HepG2 (cell line): ENCODE data around the gene SYNE1. TPM values are rescaled to one million over a fixed set of nuclear protein-coding genes. Genes with fewer than 3 reads are reported as not detected.
A peak's percentile ranks its signal among the peaks of the same experiment; 100 is the strongest.

Experiments
- CEBPB ChIP-seq: IDR thresholded peaks from 2 replicates; pipeline ENCODE4 v1.6.1; 2011; ENCODE audit warnings: low read depth, low read length, improper control_type of control experiment, borderline replicate concordance
- EHMT2 ChIP-seq: fragments of 200-600 bp; sonication (generic); IDR thresholded peaks from 2 replicates; pipeline ENCODE4 v1.7.0; 2017; ENCODE audit warnings: antibody characterized with exemption, low read depth, low read length, borderline replicate concordance
- FOXC1 ChIP-seq: sonication (generic); formaldehyde crosslinking; IDR thresholded peaks from 2 replicates; pipeline ENCODE4 v1.8.0; 2022; ENCODE audit warnings: mild to moderate bottlenecking, missing genetic modification reagents, borderline replicate concordance
- IRF2 ChIP-seq: IDR thresholded peaks from 2 replicates; pipeline ENCODE4 v1.6.1; 2018; ENCODE audit warnings: missing genetic modification reagents, missing compliant biosample characterization
- MIER2 ChIP-seq: IDR thresholded peaks from 2 replicates; pipeline ENCODE4 v1.6.1; 2016; ENCODE audit warnings: missing biosample characterization, missing genetic modification reagents
- MYNN ChIP-seq: sonication (generic); formaldehyde crosslinking; IDR thresholded peaks from 2 replicates; pipeline ENCODE4 v1.4.0; 2020; ENCODE audit warnings: mild to moderate bottlenecking, low read depth, missing genetic modification reagents
- NFE2 ChIP-seq: sonication (generic); formaldehyde crosslinking; IDR thresholded peaks from 2 replicates; pipeline ENCODE4 v1.4.0; 2020; ENCODE audit warnings: missing genetic modification reagents
- SALL1 ChIP-seq: sonication (generic); formaldehyde crosslinking; IDR thresholded peaks from 2 replicates; pipeline ENCODE4 v1.8.0; 2022; ENCODE audit warnings: mild to moderate bottlenecking, missing genetic modification reagents
- SCMH1 ChIP-seq: sonication (generic); formaldehyde crosslinking; IDR thresholded peaks from 2 replicates; pipeline ENCODE4 v1.9.0; 2021; ENCODE audit warnings: missing genetic modification reagents, mild to moderate bottlenecking, borderline replicate concordance
- TBX3 ChIP-seq: fragments of 450-650 bp; IDR thresholded peaks from 2 replicates; pipeline ENCODE4 v1.6.1; 2017; ENCODE audit warnings: antibody characterized with exemption, mild to moderate bottlenecking, inconsistent platforms, borderline replicate concordance
- TGIF2 ChIP-seq: IDR thresholded peaks from 2 replicates; pipeline ENCODE4 v1.6.1; 2016; ENCODE audit warnings: control low read depth, missing compliant biosample characterization
- YEATS2 ChIP-seq: sonication (generic); formaldehyde crosslinking; IDR thresholded peaks from 2 replicates; pipeline ENCODE4 v1.4.0; 2020; ENCODE audit warnings: missing genetic modification reagents, borderline replicate concordance
- ZBTB26 ChIP-seq: IDR thresholded peaks from 2 replicates; pipeline ENCODE4 v1.6.1; 2016; ENCODE audit warnings: missing compliant biosample characterization, missing genetic modification reagents, borderline replicate concordance
- ZNF12 ChIP-seq: sonication (generic); formaldehyde crosslinking; IDR thresholded peaks from 2 replicates; pipeline ENCODE4 v1.5.0; 2020; ENCODE audit warnings: missing genetic modification reagents
- ZNF3 ChIP-seq: IDR thresholded peaks from 2 replicates; pipeline ENCODE4 v1.7.0; 2017; ENCODE audit warnings: inconsistent platforms
- ZNF431 ChIP-seq: sonication (generic); formaldehyde crosslinking; IDR thresholded peaks from 2 replicates; pipeline ENCODE4 v1.9.0; 2022; ENCODE audit warnings: missing genetic modification reagents, low read depth, mild to moderate bottlenecking, borderline replicate concordance
- polyA plus RNA-seq, 8 experiments: library from polyadenylated mRNA; depleted of rRNA in 3 of 8; stranded (reverse) in 7 of 8; unstranded in 1 of 8; fragments of >200 nt; fragmentation: Illumina TruSeq in 4 of 8; extraction: Trizol in 4 of 8; gene quantifications; 2 replicates each; pipeline versions ENCODE4 v1.2.1 to v1.2.3, GENCODE V29; 2011 to 2016; ENCODE audit warnings: low read depth in 4 of 8, missing spikeins in 1 of 8, mixed read lengths in 1 of 8; ENCODE audit not compliant: insufficient read depth in 1 of 8
- total RNA-seq, 5 experiments: library from RNA; depleted of rRNA; stranded (reverse); fragments of >200 nt; fragmentation: Illumina TruSeq; extraction: Trizol; gene quantifications; 2 replicates each; pipeline ENCODE4 v1.2.3, GENCODE V29; 2016; ENCODE audit warnings: low read depth in 1 of 5
- TF ChIP-seq, protein P1 (sequence below): sonication (generic); formaldehyde crosslinking; IDR thresholded peaks from 2 replicates; pipeline ENCODE4 v1.5.0; 2020; ENCODE audit warnings: mild to moderate bottlenecking, missing genetic modification reagents, borderline replicate concordance
- TF ChIP-seq, protein P2 (sequence below), 2 experiments: sonication (generic) in 1 of 2; formaldehyde crosslinking in 1 of 2; IDR thresholded peaks; 2 replicates each; pipeline versions ENCODE4 v1.4.0 to v1.6.1; 2016 to 2020; ENCODE audit warnings: borderline replicate concordance in 1 of 2, low read depth in 1 of 2, mild to moderate bottlenecking in 1 of 2, missing genetic modification reagents in 1 of 2

SYNE1 gene
- total and polyA plus RNA-seq, 2 of the 13 experiments (the other 11 are each of a cell fraction or from before 2014, with no cell fraction given), result 5.5 to 15.9 TPM

DNA sequence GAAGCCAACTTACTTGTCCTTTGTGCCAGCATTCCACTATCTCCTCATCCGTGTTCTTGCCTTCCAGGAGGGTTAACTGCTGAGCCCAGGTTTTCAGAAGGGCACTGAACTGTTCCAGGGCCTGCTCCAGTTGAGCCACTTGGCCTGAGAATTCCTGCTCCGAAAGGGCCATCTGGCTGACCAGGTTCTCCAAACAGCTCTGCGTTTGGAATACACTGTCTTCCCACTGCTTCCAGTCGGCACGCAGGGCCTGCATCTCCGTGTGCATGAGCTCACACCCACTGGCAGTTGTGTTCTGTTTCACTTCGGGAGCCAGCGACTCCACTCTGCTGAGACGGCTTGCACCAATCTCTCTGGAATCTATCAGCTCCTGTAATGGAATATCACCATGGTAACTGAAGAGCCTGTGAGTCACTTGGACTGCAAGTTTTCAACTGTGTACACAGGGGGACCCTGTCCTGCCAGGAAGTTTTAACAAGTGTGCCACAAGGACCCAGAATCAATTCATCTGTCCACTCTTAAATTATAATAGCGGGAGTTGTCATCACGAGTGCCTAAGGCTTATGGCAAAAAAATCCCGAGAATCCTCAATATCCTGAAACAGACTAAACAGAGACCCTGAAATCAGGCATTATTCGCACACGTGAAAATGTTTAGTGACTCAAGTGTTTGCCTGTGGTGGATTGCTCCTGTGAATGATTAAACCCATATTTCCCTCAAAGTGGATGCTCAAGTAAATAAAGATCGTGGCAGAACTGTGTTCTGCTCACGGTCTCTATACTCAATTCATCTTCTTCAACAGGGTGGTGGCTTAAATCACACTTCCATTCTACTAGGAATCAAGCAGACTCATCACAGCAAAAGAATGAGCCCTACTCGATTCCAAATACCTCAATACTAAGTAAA, 255.9 kb downstream of the SYNE1 start (continued):
- TF ChIP-seq EHMT2 (no peak; the same call in 1 of the 2 replicates), ZNF3 (CRISPR knock-in tag) (no peak), TGIF2 (CRISPR knock-in tag) (peak; percentile 20; the same call in 1 of the 2 replicates), CEBPB (peak; percentile 20; the same call in 1 of the 2 replicates), TBX3 (peak; percentile 42; the same call in 1 of the 2 replicates), FOXC1 (CRISPR knock-in tag) (no peak), MYNN (no peak), NFE2 (CRISPR knock-in tag) (no peak), ZNF12 (CRISPR knock-in tag) (peak; percentile 20; the same call in 1 of the 2 replicates), YEATS2 (CRISPR knock-in tag) (peak; percentile 46; the same call in 1 of the 2 replicates), SALL1 (peak; percentile 64), MIER2 (CRISPR knock-in tag) (no peak), ZNF431 (CRISPR knock-in tag) (peak; percentile 42; the same call in 1 of the 2 replicates), ZBTB26 (CRISPR knock-in tag) (peak; percentile 33; the same call in 1 of the 2 replicates), IRF2 (CRISPR knock-in tag) (no peak), SCMH1 (CRISPR knock-in tag) (no peak)
- TF ChIP-seq, protein P1, sequence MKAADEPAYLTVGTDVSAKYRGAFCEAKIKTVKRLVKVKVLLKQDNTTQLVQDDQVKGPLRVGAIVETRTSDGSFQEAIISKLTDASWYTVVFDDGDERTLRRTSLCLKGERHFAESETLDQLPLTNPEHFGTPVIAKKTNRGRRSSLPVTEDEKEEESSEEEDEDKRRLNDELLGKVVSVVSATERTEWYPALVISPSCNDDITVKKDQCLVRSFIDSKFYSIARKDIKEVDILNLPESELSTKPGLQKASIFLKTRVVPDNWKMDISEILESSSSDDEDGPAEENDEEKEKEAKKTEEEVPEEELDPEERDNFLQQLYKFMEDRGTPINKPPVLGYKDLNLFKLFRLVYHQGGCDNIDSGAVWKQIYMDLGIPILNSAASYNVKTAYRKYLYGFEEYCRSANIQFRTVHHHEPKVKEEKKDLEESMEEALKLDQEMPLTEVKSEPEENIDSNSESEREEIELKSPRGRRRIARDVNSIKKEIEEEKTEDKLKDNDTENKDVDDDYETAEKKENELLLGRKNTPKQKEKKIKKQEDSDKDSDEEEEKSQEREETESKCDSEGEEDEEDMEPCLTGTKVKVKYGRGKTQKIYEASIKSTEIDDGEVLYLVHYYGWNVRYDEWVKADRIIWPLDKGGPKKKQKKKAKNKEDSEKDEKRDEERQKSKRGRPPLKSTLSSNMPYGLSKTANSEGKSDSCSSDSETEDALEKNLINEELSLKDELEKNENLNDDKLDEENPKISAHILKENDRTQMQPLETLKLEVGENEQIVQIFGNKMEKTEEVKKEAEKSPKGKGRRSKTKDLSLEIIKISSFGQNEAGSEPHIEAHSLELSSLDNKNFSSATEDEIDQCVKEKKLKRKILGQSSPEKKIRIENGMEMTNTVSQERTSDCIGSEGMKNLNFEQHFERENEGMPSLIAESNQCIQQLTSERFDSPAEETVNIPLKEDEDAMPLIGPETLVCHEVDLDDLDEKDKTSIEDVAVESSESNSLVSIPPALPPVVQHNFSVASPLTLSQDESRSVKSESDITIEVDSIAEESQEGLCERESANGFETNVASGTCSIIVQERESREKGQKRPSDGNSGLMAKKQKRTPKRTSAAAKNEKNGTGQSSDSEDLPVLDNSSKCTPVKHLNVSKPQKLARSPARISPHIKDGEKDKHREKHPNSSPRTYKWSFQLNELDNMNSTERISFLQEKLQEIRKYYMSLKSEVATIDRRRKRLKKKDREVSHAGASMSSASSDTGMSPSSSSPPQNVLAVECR (CRISPR knock-in tag), result peak; percentile 23; the same call in 1 of the 2 replicates
- TF ChIP-seq, protein P2, sequence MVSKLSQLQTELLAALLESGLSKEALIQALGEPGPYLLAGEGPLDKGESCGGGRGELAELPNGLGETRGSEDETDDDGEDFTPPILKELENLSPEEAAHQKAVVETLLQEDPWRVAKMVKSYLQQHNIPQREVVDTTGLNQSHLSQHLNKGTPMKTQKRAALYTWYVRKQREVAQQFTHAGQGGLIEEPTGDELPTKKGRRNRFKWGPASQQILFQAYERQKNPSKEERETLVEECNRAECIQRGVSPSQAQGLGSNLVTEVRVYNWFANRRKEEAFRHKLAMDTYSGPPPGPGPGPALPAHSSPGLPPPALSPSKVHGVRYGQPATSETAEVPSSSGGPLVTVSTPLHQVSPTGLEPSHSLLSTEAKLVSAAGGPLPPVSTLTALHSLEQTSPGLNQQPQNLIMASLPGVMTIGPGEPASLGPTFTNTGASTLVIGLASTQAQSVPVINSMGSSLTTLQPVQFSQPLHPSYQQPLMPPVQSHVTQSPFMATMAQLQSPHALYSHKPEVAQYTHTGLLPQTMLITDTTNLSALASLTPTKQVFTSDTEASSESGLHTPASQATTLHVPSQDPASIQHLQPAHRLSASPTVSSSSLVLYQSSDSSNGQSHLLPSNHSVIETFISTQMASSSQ (IDR thresholded peaks at IDR 0.05; ENCODE audit: low read depth), result peak; percentile 90
- TF ChIP-seq, protein P2 (CRISPR knock-in tag; IDR thresholded peaks at IDR 0.05; ENCODE audit: borderline replicate concordance), result peak; percentile 88; the same call in 1 of the 2 replicates
